T-cell (primary cell): ENCODE data around the gene C1orf94. TPM values are rescaled to one million over a fixed set of nuclear protein-coding genes. Genes with fewer than 3 reads are reported as not detected.

ENCODE experiments used
- ATAC-seq, 4 experiments: fragments of 200-7000 bp in 3 of 4; fragments of 150-1000 bp in 1 of 4; cut with Tn5 transposase; replicated peaks in 1 of 4; 1 replicate in 3 of 4; 2 replicates in 1 of 4; pipeline ENCODE4 v1.10.0; 2021; ENCODE audit warnings: moderate library complexity in 3 of 4, mild to moderate bottlenecking in 2 of 4, moderate number of reproducible peaks in 1 of 4
- CTCF ChIA-PET, 2 donors: fragments of 300-600 bp; sonication (Branson Sonifier 250); formaldehyde crosslinking; loops; one replicate each; lab custom pipeline; 2022; ENCODE audit warnings: antibody characterized with exemption in 2 of 2; lab: Charles Lee
- POLR2A ChIA-PET, 2 donors: fragments of 300-600 bp; sonication (Branson Sonifier 250); formaldehyde crosslinking; loops; one replicate each; lab custom pipeline; 2022; ENCODE audit warnings: antibody characterized with exemption in 2 of 2; lab: Charles Lee
- DNase-seq, 35 experiments: peaks; one replicate each; pipeline versions ENCODE4 v3.0.0 to v3.0.0-alpha.2; 2013 to 2023
- H3K27ac ChIP-seq: one replicate; pipeline ENCODE4 v1.5.1; 2013; ENCODE audit warnings: low read length
- H3K27me3 ChIP-seq, 2 experiments: replicated peaks in 1 of 2; 1 replicate in 1 of 2; 2 replicates in 1 of 2; pipeline versions ENCODE4 v1.6.1 to v1.7.0; 2013; ENCODE audit warnings: low read length in 1 of 2, mixed read lengths in 1 of 2; ENCODE audit not compliant: control insufficient read depth in 2 of 2, insufficient read depth in 2 of 2; ENCODE audit errors: extremely low read depth in 1 of 2
- H3K36me3 ChIP-seq, 2 donors: 1 replicate in 1 of 2; 2 replicates in 1 of 2; pipeline versions ENCODE4 v1.6.1 to v1.7.0; 2013; ENCODE audit warnings: low read length in 1 of 2; ENCODE audit not compliant: control insufficient read depth in 2 of 2, insufficient read depth in 1 of 2; ENCODE audit errors: extremely low read depth in 1 of 2
- H3K4me1 ChIP-seq, 2 experiments: 1 replicate in 1 of 2; 2 replicates in 1 of 2; pipeline versions ENCODE4 v1.6.1 to v1.7.0; 2013; ENCODE audit warnings: low read length in 2 of 2, mixed read lengths in 1 of 2; ENCODE audit not compliant: insufficient read depth in 2 of 2, control insufficient read depth in 1 of 2; ENCODE audit errors: extremely low read depth in 1 of 2
- H3K4me3 ChIP-seq, 2 donors: 1 replicate in 1 of 2; 2 replicates in 1 of 2; pipeline versions ENCODE4 v1.5.1 to v1.7.0; 2013; ENCODE audit warnings: mild to moderate bottlenecking in 2 of 2, low read length in 1 of 2, moderate library complexity in 1 of 2; ENCODE audit not compliant: control insufficient read depth in 1 of 2; ENCODE audit errors: extremely low read depth in 1 of 2
- H3K9me3 ChIP-seq: 2 replicates; pipeline ENCODE4 v1.7.0; 2013
- H3K27ac Mint-ChIP-seq, 2 donors: one replicate each; pipeline ENCODE4 v1.8.0; 2020 to 2021; ENCODE audit warnings: mild to moderate bottlenecking in 2 of 2, mixed read lengths in 2 of 2
- H3K27me3 Mint-ChIP-seq, 2 donors: one replicate each; pipeline ENCODE4 v1.8.0; 2021 to 2022; ENCODE audit warnings: mixed read lengths in 2 of 2
- H3K36me3 Mint-ChIP-seq: one replicate; pipeline ENCODE4 v1.8.0; 2021; ENCODE audit warnings: mixed read lengths
- H3K4me1 Mint-ChIP-seq, 3 donors: one replicate each; pipeline ENCODE4 v1.8.0; 2020 to 2022; ENCODE audit warnings: mixed read lengths in 3 of 3, mild to moderate bottlenecking in 1 of 3
- H3K4me3 Mint-ChIP-seq, 3 donors: one replicate each; pipeline ENCODE4 v1.8.0; 2020 to 2022; ENCODE audit warnings: mild to moderate bottlenecking in 3 of 3, mixed read lengths in 3 of 3, moderate library complexity in 3 of 3
- H3K9me3 Mint-ChIP-seq, 3 donors: one replicate each; pipeline ENCODE4 v1.8.0; 2020 to 2022; ENCODE audit warnings: mixed read lengths in 3 of 3
- WGBS: methylation state at CpG from one replicate; pipeline ENCODE4 v1.1.5; 2013; ENCODE audit warnings: missing lambda C conversion rate; ENCODE audit not compliant: insufficient coverage; 5-methylcytosine and 5-hydroxymethylcytosine counted together
- total RNA-seq, 35 experiments: library from RNA in 6 of 35; stranded (reverse) in 6 of 35; fragments of 120-200 nt in 1 of 35; gene quantifications; one replicate each; pipeline versions ENCODE4 v1.2.1 to v1.2.4 and lab custom pipeline; 2013 to 2026

Gene C1orf94
- total RNA-seq, 5 donors from 2014 or later (not counting 1 experiment from before 2014, with no cell fraction given), result not detected

- no peak overlapping the region for H3K4me3 ChIP-seq
- H3K27me3 ChIP-seq, result peaks cover 0 to 4% of the 10 kb centered on the region in 2 experiments
- Mint-ChIP-seq H3K36me3 (no peaks in the 10 kb centered on the region), H3K4me3 (no peak overlapping the region), H3K27me3 (peaks cover 8 to 30% of the 10 kb centered on the region in 2 donors), H3K9me3 (peaks cover 0 to 20% (median 7%) of the 10 kb centered on the region in 3 donors), H3K27ac (no peak overlapping the region), H3K4me1 (no peaks in the 10 kb centered on the region)
- ChIA-PET POLR2A (no interaction called here), CTCF (no interaction called here)
- H3K4me1 ChIP-seq, result no peaks in the 10 kb centered on the region
- no peaks in the 10 kb centered on the region for H3K36me3 ChIP-seq
- DNase-seq, result no peak
- no peak for ATAC-seq
- H3K9me3 ChIP-seq, result no peaks in the 10 kb centered on the region
- no peak overlapping the region for H3K27ac ChIP-seq
- WGBS, result 95% methylated on average over 2 of the region's 2 CpGs
Measured at GRCh38 chr1:34235594-34235993, 58.9 kb downstream of the C1orf94 start.

- WGBS, result 90% methylated on average over 2 of the region's 6 CpGs
- Histone ChIP-seq H3K27ac (no peak overlapping the region), H3K27me3 (peaks cover 0 to 4% of the 10 kb centered on the region in 2 experiments), H3K4me1 (no peaks in the 10 kb centered on the region), H3K4me3 (no peak overlapping the region), H3K36me3 (no peaks in the 10 kb centered on the region), H3K9me3 (no peaks in the 10 kb centered on the region)
- Mint-ChIP-seq H3K4me3 (no peak overlapping the region), H3K27ac (no peak overlapping the region), H3K9me3 (peaks cover 0 to 20% (median 7%) of the 10 kb centered on the region in 3 donors), H3K4me1 (no peaks in the 10 kb centered on the region), H3K36me3 (no peaks in the 10 kb centered on the region), H3K27me3 (peaks cover 8 to 26% of the 10 kb centered on the region in 2 donors)
- DNase-seq (no peak), ATAC-seq (no peak)
- CTCF ChIA-PET, result no interaction called here
- POLR2A ChIA-PET, result no interaction called here
Measured at GRCh38 chr1:34236089-34236488, 59.4 kb downstream of the C1orf94 start.

- Mint-ChIP-seq H3K9me3 (peaks cover 0 to 20% (median 7%) of the 10 kb centered on the region in 3 donors), H3K27ac (no peak overlapping the region), H3K4me1 (no peaks in the 10 kb centered on the region), H3K36me3 (no peaks in the 10 kb centered on the region), H3K27me3 (peaks cover 4 to 19% of the 10 kb centered on the region in 2 donors), H3K4me3 (no peak overlapping the region)
- ATAC-seq (no peak), DNase-seq (no peak)
- 68% methylated on average over 5 of the region's 8 CpGs for WGBS
- no peak overlapping the region for H3K27ac ChIP-seq
- no peaks in the 10 kb centered on the region for H3K36me3 ChIP-seq
- H3K4me1 ChIP-seq, result no peaks in the 10 kb centered on the region
- no peaks in the 10 kb centered on the region for H3K9me3 ChIP-seq
- peaks cover 0 to 4% of the 10 kb centered on the region in 2 experiments for H3K27me3 ChIP-seq
- ChIA-PET CTCF (no interaction called here), POLR2A (no interaction called here)
- no peak overlapping the region for H3K4me3 ChIP-seq
Measured at GRCh38 chr1:34237151-34237815, 60.6 kb downstream of the C1orf94 start.

GRCh38 chr1:34245967-34246366 lies 69.3 kb downstream of the C1orf94 start:
- WGBS, result no CpG with 5 or more reads among the region's 4 CpGs
- no peaks in the 10 kb centered on the region for H3K4me1 ChIP-seq
- Mint-ChIP-seq H3K27ac (no peak overlapping the region), H3K4me3 (no peak overlapping the region), H3K4me1 (no peaks in the 10 kb centered on the region), H3K9me3 (peaks cover 0 to 4% (median 0%) of the 10 kb centered on the region in 3 donors), H3K36me3 (no peaks in the 10 kb centered on the region), H3K27me3 (peaks cover 34 to 36% of the 10 kb centered on the region in 2 donors)
- DNase-seq, result no peak
- H3K27me3 ChIP-seq, result peaks cover 0 to 4% of the 10 kb centered on the region in 2 experiments
- no peak overlapping the region for H3K4me3 ChIP-seq
- POLR2A ChIA-PET, result no interaction called here
- ATAC-seq, result no peak
- H3K36me3 ChIP-seq, result no peaks in the 10 kb centered on the region
- H3K27ac ChIP-seq, result no peak overlapping the region
- no peaks in the 10 kb centered on the region for H3K9me3 ChIP-seq
- CTCF ChIA-PET, result no interaction called here

GRCh38 chr1:34250342-34250741 lies 73.6 kb downstream of the C1orf94 start:
- peaks cover 0 to 4% (median 0%) of the 10 kb centered on the region in 3 donors for H3K9me3 Mint-ChIP-seq
- DNase-seq (no peak), ATAC-seq (no peak)
- POLR2A ChIA-PET, result no interaction called here
- H3K4me1 Mint-ChIP-seq, result no peaks in the 10 kb centered on the region
- no CpG with 5 or more reads among the region's 3 CpGs for WGBS
- H3K4me3 Mint-ChIP-seq, result no peak overlapping the region
- no peak overlapping the region for H3K4me3 ChIP-seq
- CTCF ChIA-PET, result no interaction called here
- no peak overlapping the region for H3K27ac ChIP-seq
- H3K27me3 ChIP-seq, result peaks cover 0 to 4% of the 10 kb centered on the region in 2 experiments
- no peaks in the 10 kb centered on the region for H3K36me3 Mint-ChIP-seq
- H3K4me1 ChIP-seq, result no peaks in the 10 kb centered on the region
- no peaks in the 10 kb centered on the region for H3K36me3 ChIP-seq
- peaks cover 29 to 34% of the 10 kb centered on the region in 2 donors for H3K27me3 Mint-ChIP-seq
- H3K27ac Mint-ChIP-seq, result no peak overlapping the region
- no peaks in the 10 kb centered on the region for H3K9me3 ChIP-seq

GRCh38 chr1:34262023-34262853 lies 85.5 kb downstream of the C1orf94 start:
- Histone ChIP-seq H3K27me3 (peaks cover 0 to 11% of the 10 kb centered on the region in 2 experiments), H3K27ac (no peak overlapping the region), H3K4me3 (no peak overlapping the region), H3K9me3 (no peaks in the 10 kb centered on the region), H3K4me1 (no peaks in the 10 kb centered on the region), H3K36me3 (no peaks in the 10 kb centered on the region)
- Mint-ChIP-seq H3K4me1 (no peaks in the 10 kb centered on the region), H3K27me3 (peaks cover 8 to 31% of the 10 kb centered on the region in 2 donors), H3K9me3 (peaks cover 0 to 4% (median 0%) of the 10 kb centered on the region in 3 donors), H3K27ac (no peak overlapping the region), H3K4me3 (no peak overlapping the region), H3K36me3 (no peaks in the 10 kb centered on the region)
- ChIA-PET POLR2A (no interaction called here), CTCF (no interaction called here)
- ATAC-seq (no peak), DNase-seq (no peak)
- 91% methylated on average over 4 of the region's 16 CpGs for WGBS
